ENCODE measurements around the gene SYNPO2.
"Not testable (repeated sequence)": the region's sequence is repeated elsewhere in the genome, so short reads cannot be mapped to it uniquely, and the experiment has no call there.

Gene SYNPO2

GRCh38 chr4:118976193-118976560, 87.5 kb downstream of the SYNPO2 start:
- DNase-seq = not testable (repeated sequence)

GRCh38 chr4:118977100-118977499, 88.4 kb downstream of the SYNPO2 start:
- not testable (repeated sequence) for DNase-seq

GRCh38 chr4:118979712-118980111, 91.1 kb downstream of the SYNPO2 start:
- no peak for DNase-seq

GRCh38 chr4:118981171-118981838, 92.7 kb downstream of the SYNPO2 start:
- peak; percentile 82 for DNase-seq

GRCh38 chr4:118981839-118982381, 93.3 kb downstream of the SYNPO2 start:
- peak; percentile 97 for DNase-seq

GRCh38 chr4:118983293-118983692, 94.6 kb downstream of the SYNPO2 start:
- no peak for DNase-seq

- no peak for DNase-seq
These were observed 95.2 kb downstream of the SYNPO2 start for GRCh38 chr4:118983831-118984230.

- DNase-seq = no peak
These were observed 96.7 kb downstream of the SYNPO2 start for GRCh38 chr4:118985170-118986000.

GRCh38 chr4:118987959-118988634, 99.4 kb downstream of the SYNPO2 start:
- DNase-seq = no peak

- DNase-seq = no peak
These were observed 100.0 kb downstream of the SYNPO2 start for GRCh38 chr4:118988635-118988972.

GRCh38 chr4:118989098-118990080, 100.7 kb downstream of the SYNPO2 start:
- peak; percentile 93 for DNase-seq

- no peak for DNase-seq
These were observed 103.0 kb downstream of the SYNPO2 start for GRCh38 chr4:118991686-118992085.

- no peak for DNase-seq
These were observed 103.5 kb downstream of the SYNPO2 start for GRCh38 chr4:118992149-118992548.

- no peak for DNase-seq
These were observed 104.7 kb downstream of the SYNPO2 start for GRCh38 chr4:118993333-118993732.

GRCh38 chr4:118994030-118994429, 105.4 kb downstream of the SYNPO2 start:
- DNase-seq = peak; percentile 44

GRCh38 chr4:118995693-118996391, 107.2 kb downstream of the SYNPO2 start:
- DNase-seq = no peak

GRCh38 chr4:118997601-118998000, 108.9 kb downstream of the SYNPO2 start:
- peak; percentile 40 for DNase-seq

GRCh38 chr4:118999919-119000318, 111.3 kb downstream of the SYNPO2 start:
- no peak for DNase-seq

- no peak for DNase-seq
These were observed 111.7 kb downstream of the SYNPO2 start for GRCh38 chr4:119000400-119000799.

GRCh38 chr4:119002476-119002875, 113.8 kb downstream of the SYNPO2 start:
- DNase-seq = no peak

GRCh38 chr4:119003001-119003400, 114.3 kb downstream of the SYNPO2 start:
- not testable (repeated sequence) for DNase-seq

Measured in fibroblast of skin of abdomen (primary cell).